Breast epithelium (tissue), 4 donors: ENCODE measurements around the gene SETD7. TPM values are rescaled to one million over a fixed set of nuclear protein-coding genes. Genes with fewer than 3 reads are reported as not detected.
A peak's percentile ranks its signal among the peaks of the same experiment; 100 is the strongest.

Experiments
- DNase-seq, 2 donors: peaks; one replicate each; pipeline ENCODE4 v3.0.0-alpha.2; 2019; ENCODE audit warnings: low spot score in 2 of 2
- H3K27ac ChIP-seq, 2 donors: fragments of 200-600 bp; sonication (generic) in 1 of 2; one replicate each; pipeline ENCODE4 v1.5.1; 2016 to 2019; ENCODE audit warnings: mild to moderate bottlenecking in 1 of 2
- H3K27me3 ChIP-seq, 2 donors: fragments of 200-600 bp; sonication (generic) in 1 of 2; one replicate each; pipeline versions ENCODE4 v1.5.1 to v1.6.0; 2017 to 2019; ENCODE audit warnings: control low read depth in 1 of 2, mild to moderate bottlenecking in 1 of 2
- H3K36me3 ChIP-seq: fragments of 200-600 bp; one replicate; pipeline ENCODE4 v1.5.1; 2019
- H3K4me1 ChIP-seq, 2 donors: fragments of 200-600 bp; sonication (generic); one replicate each; pipeline ENCODE4 v1.5.1; 2016 to 2019; ENCODE audit warnings: control low read depth in 1 of 2
- H3K4me3 ChIP-seq, 3 donors: fragments of 200-600 bp; sonication (generic); 1 replicate in 2 of 3; 2 replicates in 1 of 3; pipeline ENCODE4 v1.5.1; 2016 to 2019; ENCODE audit warnings: mild to moderate bottlenecking in 3 of 3, moderate library complexity in 2 of 3
- H3K9me3 ChIP-seq, 2 donors: fragments of 200-600 bp; sonication (generic) in 1 of 2; one replicate each; pipeline ENCODE4 v1.5.1; 2016 to 2019; ENCODE audit warnings: control low read depth in 1 of 2
- POLR2A ChIP-seq: fragments of 450-650 bp; IDR thresholded peaks from one replicate; pipeline ENCODE4 v1.6.1; 2016; ENCODE audit warnings: antibody characterized with exemption, mild to moderate bottlenecking, moderate library complexity
- POLR2AphosphoS5 ChIP-seq, 3 donors: sonication (generic); formaldehyde crosslinking; IDR thresholded peaks; one replicate each; pipeline ENCODE4 v1.6.1; 2017; ENCODE audit warnings: antibody characterized with exemption in 3 of 3
- intact Hi-C: fragments of 100-400 bp; cut with DNase I; formaldehyde crosslinking; loops from one replicate; pipeline ENCODE4 v1.15.1; 2023; ENCODE audit warnings: low total_unique reads
- total RNA-seq, 3 donors: library from RNA; depleted of rRNA; stranded (reverse); fragments of >200 nt; gene quantifications; one replicate each; pipeline ENCODE4 v1.1.0, GENCODE V29; 2016
- TF ChIP-seq, protein P1 (sequence below), 3 donors: fragments of 450-650 bp; IDR thresholded peaks; one replicate each; pipeline ENCODE4 v1.5.1; 2016 to 2017; ENCODE audit warnings: antibody characterized with exemption in 3 of 3, mild to moderate bottlenecking in 3 of 3, moderate library complexity in 3 of 3

SETD7 gene
- total RNA-seq, 3 donors from 2014 or later, result 54.9 to 100 (median 63.6) TPM

DNA sequence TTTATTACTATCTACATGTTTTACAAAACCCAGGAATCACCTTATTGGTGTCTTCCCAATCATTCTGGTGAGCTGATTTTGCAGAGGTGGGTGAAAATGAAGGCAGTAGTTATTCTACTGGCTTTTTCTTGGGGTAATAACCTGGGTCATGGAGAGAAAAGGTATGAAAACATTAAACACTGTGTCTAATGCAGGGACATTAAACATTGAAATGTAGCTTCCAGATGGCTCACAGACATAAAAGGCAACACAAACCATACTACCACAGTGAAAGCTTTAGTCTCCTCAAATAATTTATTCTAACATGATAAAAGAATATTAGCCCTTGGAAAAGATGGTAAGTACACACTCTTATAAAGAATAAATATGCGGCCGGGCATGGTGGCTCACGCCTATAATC is 8.0 kb downstream of the SETD7 start:
- no peaks in the 10 kb centered on the region for H3K4me1 ChIP-seq
- H3K9me3 ChIP-seq, result no peaks in the 10 kb centered on the region
- DNase-seq, result no peak
- H3K27me3 ChIP-seq, result no peaks in the 10 kb centered on the region
- TF ChIP-seq POLR2A (no peak), POLR2AphosphoS5 (IDR thresholded peaks at IDR 0.05) (no peak)
- TF ChIP-seq, protein P1, sequence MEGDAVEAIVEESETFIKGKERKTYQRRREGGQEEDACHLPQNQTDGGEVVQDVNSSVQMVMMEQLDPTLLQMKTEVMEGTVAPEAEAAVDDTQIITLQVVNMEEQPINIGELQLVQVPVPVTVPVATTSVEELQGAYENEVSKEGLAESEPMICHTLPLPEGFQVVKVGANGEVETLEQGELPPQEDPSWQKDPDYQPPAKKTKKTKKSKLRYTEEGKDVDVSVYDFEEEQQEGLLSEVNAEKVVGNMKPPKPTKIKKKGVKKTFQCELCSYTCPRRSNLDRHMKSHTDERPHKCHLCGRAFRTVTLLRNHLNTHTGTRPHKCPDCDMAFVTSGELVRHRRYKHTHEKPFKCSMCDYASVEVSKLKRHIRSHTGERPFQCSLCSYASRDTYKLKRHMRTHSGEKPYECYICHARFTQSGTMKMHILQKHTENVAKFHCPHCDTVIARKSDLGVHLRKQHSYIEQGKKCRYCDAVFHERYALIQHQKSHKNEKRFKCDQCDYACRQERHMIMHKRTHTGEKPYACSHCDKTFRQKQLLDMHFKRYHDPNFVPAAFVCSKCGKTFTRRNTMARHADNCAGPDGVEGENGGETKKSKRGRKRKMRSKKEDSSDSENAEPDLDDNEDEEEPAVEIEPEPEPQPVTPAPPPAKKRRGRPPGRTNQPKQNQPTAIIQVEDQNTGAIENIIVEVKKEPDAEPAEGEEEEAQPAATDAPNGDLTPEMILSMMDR (IDR thresholded peaks at IDR 0.05), result no peak
- H3K4me3 ChIP-seq, result no peak overlapping the region
- no peaks in the 10 kb centered on the region for H3K36me3 ChIP-seq
- intact Hi-C loops, result no loop called here
- no peak overlapping the region for H3K27ac ChIP-seq

DNA sequence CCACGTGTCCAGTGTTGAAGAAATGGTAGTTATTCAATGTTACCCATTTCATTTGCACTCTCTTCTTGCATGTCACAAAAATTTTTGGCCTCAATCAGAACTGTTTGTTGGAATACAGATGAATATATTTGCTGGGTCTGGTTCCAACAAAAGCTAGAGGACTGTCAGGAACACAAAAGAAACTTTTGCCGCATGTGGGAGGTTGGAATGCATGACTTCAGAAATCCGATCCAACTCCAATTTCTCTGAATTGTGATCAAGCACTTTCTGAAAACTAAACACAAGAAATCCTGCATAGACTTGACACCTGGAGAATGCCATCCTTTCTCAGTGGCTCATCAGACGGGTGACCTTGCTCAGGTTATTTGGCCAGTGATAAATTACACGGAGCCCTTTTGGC is 15.4 kb downstream of the SETD7 start:
- H3K4me1 ChIP-seq, result no peaks in the 10 kb centered on the region
- intact Hi-C loops, result no loop called here
- H3K9me3 ChIP-seq, result no peaks in the 10 kb centered on the region
- no peak overlapping the region for H3K4me3 ChIP-seq
- TF ChIP-seq POLR2AphosphoS5 (IDR thresholded peaks at IDR 0.05), result no peak
- TF ChIP-seq, protein P1 (IDR thresholded peaks at IDR 0.05), result no peak
- TF ChIP-seq POLR2A, result no peak
- no peaks in the 10 kb centered on the region for H3K36me3 ChIP-seq
- no peak for DNase-seq
- H3K27ac ChIP-seq, result peak overlapping the region; percentile 33 to 43
- H3K27me3 ChIP-seq, result no peaks in the 10 kb centered on the region

- TF ChIP-seq POLR2A (no peak), POLR2AphosphoS5 (IDR thresholded peaks at IDR 0.05) (no peak)
- TF ChIP-seq, protein P1 (IDR thresholded peaks at IDR 0.05), result no peak
- peak overlapping the region in 1 of 2 donors; percentile 33 for H3K27ac ChIP-seq
- H3K4me3 ChIP-seq, result no peak overlapping the region
- no peaks in the 10 kb centered on the region for H3K36me3 ChIP-seq
- H3K27me3 ChIP-seq, result no peaks in the 10 kb centered on the region
- no peak for DNase-seq
- no peaks in the 10 kb centered on the region for H3K9me3 ChIP-seq
- intact Hi-C loops, result no loop called here
- H3K4me1 ChIP-seq, result no peaks in the 10 kb centered on the region
These were observed 15.9 kb downstream of the SETD7 start for GRCh38 chr4:139540161-139540560.

GRCh38 chr4:139537292-139537691 is 18.7 kb downstream of the SETD7 start:
- H3K4me1 ChIP-seq, result no peaks in the 10 kb centered on the region
- no peak overlapping the region for H3K27ac ChIP-seq
- intact Hi-C loops, result no loop called here
- no peak overlapping the region for H3K4me3 ChIP-seq
- no peaks in the 10 kb centered on the region for H3K36me3 ChIP-seq
- TF ChIP-seq POLR2A (no peak), POLR2AphosphoS5 (IDR thresholded peaks at IDR 0.05) (no peak)
- DNase-seq, result no peak
- H3K27me3 ChIP-seq, result no peaks in the 10 kb centered on the region
- H3K9me3 ChIP-seq, result no peaks in the 10 kb centered on the region

GRCh38 chr4:139535871-139536234 is 20.2 kb downstream of the SETD7 start:
- TF ChIP-seq POLR2AphosphoS5 (IDR thresholded peaks at IDR 0.05) (no peak), POLR2A (no peak)
- TF ChIP-seq, protein P1 (IDR thresholded peaks at IDR 0.05), result no peak
- H3K9me3 ChIP-seq, result no peaks in the 10 kb centered on the region
- intact Hi-C loops, result no loop called here
- H3K36me3 ChIP-seq, result no peaks in the 10 kb centered on the region
- no peaks in the 10 kb centered on the region for H3K4me1 ChIP-seq
- no peak for DNase-seq
- H3K27me3 ChIP-seq, result no peaks in the 10 kb centered on the region
- peak overlapping the region in 1 of 2 donors; percentile 23 for H3K27ac ChIP-seq
- H3K4me3 ChIP-seq, result no peak overlapping the region
